PC-3 (cell line): ENCODE measurements around the gene PKDCC. TPM values are rescaled to one million over a fixed set of nuclear protein-coding genes. Genes with fewer than 3 reads are reported as not detected.

Experiments
- ATAC-seq: fragments of 200-7000 bp; cut with Tn5 transposase; 2 replicates; pipeline ENCODE4 v1.9.1; 2020; ENCODE audit warnings: mild to moderate bottlenecking, moderate library complexity
- BruUV-seq: library from RNA; stranded (reverse); fragments of 400-500 nt; replicated peaks from 2 replicates; lab custom pipeline; 2021; lab: Mats Ljungman, UMichigan
- CTCF ChIA-PET: fragments of 300-600 bp; sonication (Branson Sonifier 250); formaldehyde crosslinking; loops from one replicate; lab custom pipeline; 2022; ENCODE audit warnings: antibody characterized with exemption; lab: Charles Lee
- POLR2A ChIA-PET: fragments of 300-600 bp; sonication (Branson Sonifier 250); formaldehyde crosslinking; loops from one replicate; lab custom pipeline; 2022; ENCODE audit warnings: antibody characterized with exemption; ENCODE audit not compliant: unreplicated experiment; lab: Charles Lee
- DNase-seq: peaks from one replicate; pipeline ENCODE4 v3.0.0-alpha.2; 2015
- H2AFZ ChIP-seq: fragments of 300-600 bp; sonication (generic); 2 replicates; pipeline ENCODE4 v1.6.0; 2016; ENCODE audit warnings: antibody characterized with exemption, low read length
- H3F3A ChIP-seq: fragments of 300-600 bp; sonication (generic); one replicate; pipeline ENCODE4 v1.6.0; 2017; ENCODE audit warnings: antibody characterized with exemption, low read length, control low read depth, mild to moderate bottlenecking; ENCODE audit not compliant: unreplicated experiment
- H3K27ac ChIP-seq: fragments of 300-600 bp; sonication (generic); 2 replicates; pipeline ENCODE4 v1.5.1; 2016; ENCODE audit warnings: mild to moderate bottlenecking, low read length
- H3K27me3 ChIP-seq: fragments of 300-600 bp; sonication (generic); 2 replicates; pipeline ENCODE4 v1.6.1; 2016; ENCODE audit warnings: low read length, mixed read lengths
- H3K36me3 ChIP-seq: fragments of 300-600 bp; sonication (generic); 2 replicates; pipeline ENCODE4 v1.6.1; 2016; ENCODE audit warnings: low read depth, mixed run types, low read length, mixed read lengths
- H3K4me1 ChIP-seq: fragments of 300-600 bp; sonication (generic); 2 replicates; pipeline ENCODE4 v1.5.1; 2016; ENCODE audit warnings: low read length; ENCODE audit not compliant: insufficient read depth
- H3K4me2 ChIP-seq: fragments of 300-600 bp; sonication (generic); 2 replicates; pipeline ENCODE4 v1.6.0; 2016; ENCODE audit warnings: low read length
- H3K4me3 ChIP-seq: fragments of 300-600 bp; sonication (generic); 2 replicates; pipeline ENCODE4 v1.5.1; 2016; ENCODE audit warnings: mild to moderate bottlenecking, low read length, mixed read lengths
- H3K79me2 ChIP-seq: fragments of 300-600 bp; sonication (generic); 2 replicates; pipeline ENCODE4 v1.6.1; 2017; ENCODE audit warnings: low read length, mixed read lengths
- H3K9ac ChIP-seq: fragments of 300-600 bp; sonication (generic); 2 replicates; pipeline ENCODE4 v1.6.0; 2016; ENCODE audit warnings: mild to moderate bottlenecking, low read length
- H3K9me2 ChIP-seq: fragments of 300-600 bp; sonication (generic); replicated peaks from 2 replicates; pipeline ENCODE4 v1.6.1; 2016; ENCODE audit warnings: mixed run types, low read length, mixed read lengths
- H3K9me3 ChIP-seq: fragments of 300-600 bp; sonication (generic); 2 replicates; pipeline ENCODE4 v1.6.1; 2016; ENCODE audit warnings: low read length, mixed read lengths
- H4K20me1 ChIP-seq: fragments of 300-600 bp; sonication (generic); 2 replicates; pipeline ENCODE4 v1.6.1; 2016; ENCODE audit warnings: low read length, mixed read lengths
- EZH2 ChIP-seq: fragments of 300-600 bp; sonication (generic); IDR thresholded peaks from one replicate; pipeline ENCODE4 v1.6.1; 2017; ENCODE audit warnings: antibody characterized with exemption, mild to moderate bottlenecking, low read length; ENCODE audit not compliant: unreplicated experiment
- EZH2phosphoT487 ChIP-seq: fragments of 300-600 bp; sonication (generic); IDR thresholded peaks from 2 replicates; pipeline ENCODE4 v1.6.1; 2018; ENCODE audit warnings: mild to moderate bottlenecking, antibody characterized with exemption, low read length, borderline replicate concordance
- intact Hi-C: fragments of 100-400 bp; cut with micrococcal nuclease; formaldehyde crosslinking; loops from 2 replicates; pipeline ENCODE4 v1.9.0; 2023
- total RNA-seq: library from RNA; depleted of rRNA; stranded (reverse); fragments of >200 nt; gene quantifications from 2 replicates; pipeline ENCODE4 v1.2.3, GENCODE V29; 2014
- TF ChIP-seq, protein P1 (sequence below): fragments of 300-600 bp; sonication (generic); conservative IDR thresholded peaks from 2 replicates; pipeline ENCODE4 v1.5.1; 2017; ENCODE audit warnings: antibody characterized with exemption, low read depth, mild to moderate bottlenecking, low read length

The PKDCC gene
- total RNA-seq, 1 experiment from 2014 or later = 2.1 TPM

DNA sequence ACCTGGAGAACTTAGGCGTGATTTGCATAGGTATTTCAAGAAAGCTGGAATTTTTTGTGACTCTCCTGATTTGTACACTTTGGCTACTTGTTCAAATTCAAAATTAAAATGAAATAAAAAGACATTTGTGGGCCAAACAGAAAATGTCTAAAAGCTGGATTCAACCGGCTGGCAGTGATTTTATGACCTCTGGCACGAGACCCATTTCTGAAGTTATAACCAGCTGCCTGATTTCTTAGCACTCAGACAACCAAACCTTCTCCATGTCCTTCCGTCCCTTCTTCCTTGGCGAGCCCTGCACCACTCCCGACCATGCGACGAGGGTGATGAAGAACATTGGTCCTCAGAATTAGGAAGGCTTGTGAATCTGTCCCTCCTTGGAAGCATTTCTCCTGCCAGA lies 19.7 kb downstream of the PKDCC start:
- no TSS peak for BruUV-seq
- no peak overlapping the region for H3K4me2 ChIP-seq
- H4K20me1 ChIP-seq = no peaks in the 10 kb centered on the region
- H3K79me2 ChIP-seq = no peaks in the 10 kb centered on the region
- TF ChIP-seq, protein P1, sequence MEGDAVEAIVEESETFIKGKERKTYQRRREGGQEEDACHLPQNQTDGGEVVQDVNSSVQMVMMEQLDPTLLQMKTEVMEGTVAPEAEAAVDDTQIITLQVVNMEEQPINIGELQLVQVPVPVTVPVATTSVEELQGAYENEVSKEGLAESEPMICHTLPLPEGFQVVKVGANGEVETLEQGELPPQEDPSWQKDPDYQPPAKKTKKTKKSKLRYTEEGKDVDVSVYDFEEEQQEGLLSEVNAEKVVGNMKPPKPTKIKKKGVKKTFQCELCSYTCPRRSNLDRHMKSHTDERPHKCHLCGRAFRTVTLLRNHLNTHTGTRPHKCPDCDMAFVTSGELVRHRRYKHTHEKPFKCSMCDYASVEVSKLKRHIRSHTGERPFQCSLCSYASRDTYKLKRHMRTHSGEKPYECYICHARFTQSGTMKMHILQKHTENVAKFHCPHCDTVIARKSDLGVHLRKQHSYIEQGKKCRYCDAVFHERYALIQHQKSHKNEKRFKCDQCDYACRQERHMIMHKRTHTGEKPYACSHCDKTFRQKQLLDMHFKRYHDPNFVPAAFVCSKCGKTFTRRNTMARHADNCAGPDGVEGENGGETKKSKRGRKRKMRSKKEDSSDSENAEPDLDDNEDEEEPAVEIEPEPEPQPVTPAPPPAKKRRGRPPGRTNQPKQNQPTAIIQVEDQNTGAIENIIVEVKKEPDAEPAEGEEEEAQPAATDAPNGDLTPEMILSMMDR = no peak
- TF ChIP-seq EZH2phosphoT487 (no peak), EZH2 (no peak)
- no peaks in the 10 kb centered on the region for H3K4me1 ChIP-seq
- no peak for DNase-seq
- H3K36me3 ChIP-seq = no peaks in the 10 kb centered on the region
- H3K4me3 ChIP-seq = no peak overlapping the region
- POLR2A ChIA-PET = no interaction called here
- H3K27ac ChIP-seq = no peak overlapping the region
- no peaks in the 10 kb centered on the region for H3K9me3 ChIP-seq
- CTCF ChIA-PET = no interaction called here
- no peaks in the 10 kb centered on the region for H3K9me2 ChIP-seq
- H3K9ac ChIP-seq = no peak overlapping the region
- intact Hi-C loops = no loop called here
- ATAC-seq = no peak
- peaks cover 19% of the 10 kb centered on the region for H3K27me3 ChIP-seq
- no peak overlapping the region for H2AFZ ChIP-seq
- no peaks in the 10 kb centered on the region for H3F3A ChIP-seq

DNA sequence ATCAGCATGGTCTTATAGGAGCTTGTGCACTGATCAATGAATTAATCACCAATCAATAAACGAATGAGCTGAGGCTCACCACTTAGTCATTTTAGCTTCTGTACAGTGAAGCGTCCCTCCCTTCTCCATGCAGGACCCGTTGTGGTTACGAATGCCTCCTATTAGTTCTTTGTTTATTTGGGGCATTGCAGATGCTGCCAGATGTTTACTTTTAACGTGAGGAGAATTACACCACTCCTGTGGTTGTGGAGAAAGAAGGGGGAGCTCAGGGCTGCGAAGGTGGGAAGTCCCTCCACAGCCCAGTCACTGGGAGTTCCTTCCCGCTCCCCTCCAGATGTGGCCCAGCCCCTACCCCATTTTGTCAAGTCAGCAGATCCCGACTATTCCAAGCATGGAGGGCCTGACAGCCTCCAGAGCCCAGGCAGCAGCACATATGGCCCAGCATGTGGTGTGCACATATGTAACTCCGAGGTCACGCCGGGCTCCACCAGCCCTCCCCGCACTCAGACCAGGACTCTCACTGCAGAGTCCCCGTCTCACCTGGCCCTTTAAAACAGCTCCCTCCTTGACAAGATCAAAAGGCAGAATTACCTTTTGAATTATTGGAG lies 20.9 kb downstream of the PKDCC start:
- ChIA-PET POLR2A (no interaction called here), CTCF (no interaction called here)
- TF ChIP-seq, protein P1 = no peak
- intact Hi-C loops = no loop called here
- Histone ChIP-seq H3K9me2 (no peaks in the 10 kb centered on the region), H3F3A (no peaks in the 10 kb centered on the region), H3K4me2 (no peak overlapping the region), H3K79me2 (no peaks in the 10 kb centered on the region), H2AFZ (no peak overlapping the region), H3K27ac (no peak overlapping the region), H3K27me3 (peaks cover 19% of the 10 kb centered on the region), H3K9me3 (no peaks in the 10 kb centered on the region), H3K36me3 (no peaks in the 10 kb centered on the region), H4K20me1 (no peaks in the 10 kb centered on the region), H3K4me1 (no peaks in the 10 kb centered on the region), H3K4me3 (no peak overlapping the region), H3K9ac (no peak overlapping the region)
- no peak for DNase-seq
- BruUV-seq = no TSS peak
- no peak for ATAC-seq

DNA sequence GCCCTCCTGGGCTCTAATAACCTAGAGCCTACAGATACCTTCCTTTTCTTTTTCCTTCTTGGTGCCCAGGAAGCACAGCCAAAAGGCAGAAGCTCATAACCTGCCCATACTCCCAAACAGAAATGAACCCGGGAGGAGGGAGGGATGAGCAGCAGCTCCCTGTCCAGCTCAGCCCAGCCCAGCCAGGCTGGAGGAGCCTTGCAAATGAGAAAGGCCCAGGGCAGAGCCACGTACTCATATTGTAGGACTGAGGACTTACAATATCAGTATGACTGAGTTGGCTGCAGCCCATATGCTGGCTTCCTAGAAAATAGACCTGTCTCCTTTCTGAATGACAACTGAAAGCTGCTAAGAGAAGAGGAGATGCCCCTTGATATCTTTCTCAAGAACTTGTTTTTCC lies 21.7 kb downstream of the PKDCC start:
- Histone ChIP-seq H3K27me3 (peaks cover 19% of the 10 kb centered on the region), H3K4me1 (no peaks in the 10 kb centered on the region), H2AFZ (no peak overlapping the region), H3K79me2 (no peaks in the 10 kb centered on the region), H3K9me2 (no peaks in the 10 kb centered on the region), H3F3A (no peaks in the 10 kb centered on the region), H4K20me1 (no peaks in the 10 kb centered on the region), H3K4me2 (no peak overlapping the region), H3K9ac (no peak overlapping the region), H3K36me3 (no peaks in the 10 kb centered on the region), H3K27ac (no peak overlapping the region), H3K4me3 (no peak overlapping the region), H3K9me3 (no peaks in the 10 kb centered on the region)
- DNase-seq (no peak), ATAC-seq (no peak)
- TF ChIP-seq, protein P1 = no peak
- TF ChIP-seq EZH2phosphoT487 = no peak
- no peak for TF ChIP-seq EZH2
- ChIA-PET POLR2A (interaction anchor here (0.6 kb wide), 1 partner anchor 109 kb away, joined by 7 read pairs; no protein-coding TSS in a partner anchor), CTCF (no interaction called here)
- intact Hi-C loops = no loop called here
- BruUV-seq = no TSS peak
